HEK293 (cell line): ENCODE results near the gene DIPK1C.
A peak's percentile ranks its signal among the peaks of the same experiment; 100 is the strongest.

Source experiments
- CTCF ChIA-PET: fragments of 350-600 bp; formaldehyde crosslinking; extraction: SDS; loops from one replicate; lab custom pipeline; 2021; ENCODE audit warnings: antibody characterized with exemption; lab: Yijun Ruan, JAX
- POLR2A ChIA-PET: fragments of 300-600 bp; formaldehyde crosslinking; extraction: SDS; loops from one replicate; lab custom pipeline; 2020; ENCODE audit warnings: antibody characterized with exemption, inconsistent platforms; lab: Yijun Ruan, JAX
- H3K27ac ChIP-seq: fragments of 200-500 bp; sonication (Bioruptor generic); 2 replicates; pipeline ENCODE4 v1.5.1; 2014; ENCODE audit warnings: low read depth, low read length, control low read depth, inconsistent platforms; ENCODE audit errors: extremely low read depth
- H3K36me3 ChIP-seq, 2 experiments: fragments of 200-500 bp in 1 of 2; sonication (Bioruptor generic) in 1 of 2; 1 replicate in 1 of 2; 2 replicates in 1 of 2; pipeline ENCODE4 v1.5.1; 2014 to 2017; ENCODE audit warnings: inconsistent platforms in 2 of 2, low read length in 2 of 2; ENCODE audit not compliant: control insufficient read depth in 2 of 2, insufficient read depth in 1 of 2
- H3K4me1 ChIP-seq: fragments of 200-500 bp; sonication (Bioruptor generic); 2 replicates; pipeline ENCODE4 v1.5.1; 2014; ENCODE audit warnings: mild to moderate bottlenecking, low read length, inconsistent platforms; ENCODE audit not compliant: control insufficient read depth, insufficient read depth
- H3K4me3 ChIP-seq: 2 replicates; pipeline ENCODE4 v1.5.1; 2011; ENCODE audit warnings: low read depth, mild to moderate bottlenecking, control low read depth, low read length, moderate library complexity
- H3K9me3 ChIP-seq: fragments of 200-500 bp; sonication (Bioruptor generic); 2 replicates; pipeline ENCODE4 v1.5.1; 2014; ENCODE audit warnings: low read depth, low read length, inconsistent platforms; ENCODE audit not compliant: control insufficient read depth, insufficient read depth
- GLIS2 ChIP-seq: fragments of 450-650 bp; formaldehyde crosslinking; IDR thresholded peaks from 2 replicates; pipeline ENCODE4 v1.5.1; 2016; ENCODE audit warnings: missing biosample characterization, missing genetic modification characterization
- IKZF3 ChIP-seq: fragments of 450-650 bp; IDR thresholded peaks from 2 replicates; pipeline ENCODE4 v1.5.0; 2018; ENCODE audit warnings: missing biosample characterization, mild to moderate bottlenecking, missing genetic modification characterization, moderate library complexity
- OSR2 ChIP-seq: fragments of 450-650 bp; formaldehyde crosslinking; IDR thresholded peaks from 2 replicates; pipeline ENCODE4 v1.5.1; 2016; ENCODE audit warnings: missing biosample characterization, missing genetic modification characterization
- SCRT1 ChIP-seq: fragments of 450-650 bp; formaldehyde crosslinking; IDR thresholded peaks from 2 replicates; pipeline ENCODE4 v1.5.1; 2016; ENCODE audit warnings: missing biosample characterization, missing genetic modification characterization, borderline replicate concordance
- ZBTB20 ChIP-seq: fragments of 450-650 bp; formaldehyde crosslinking; IDR thresholded peaks from 2 replicates; pipeline ENCODE4 v1.5.1; 2016; ENCODE audit warnings: missing biosample characterization, missing genetic modification characterization
- ZNF132 ChIP-seq: fragments of 450-650 bp; formaldehyde crosslinking; IDR thresholded peaks from 2 replicates; pipeline ENCODE4 v1.5.1; 2017; ENCODE audit warnings: missing biosample characterization, missing genetic modification characterization, borderline replicate concordance
- ZNF23 ChIP-seq: fragments of 450-650 bp; formaldehyde crosslinking; IDR thresholded peaks from 2 replicates; pipeline ENCODE4 v1.5.1; 2016; ENCODE audit warnings: missing biosample characterization, missing genetic modification characterization, borderline replicate concordance
- ZNF24 ChIP-seq: fragments of 450-650 bp; formaldehyde crosslinking; IDR thresholded peaks from 2 replicates; pipeline ENCODE4 v1.5.1; 2016; ENCODE audit warnings: missing biosample characterization, missing genetic modification characterization
- ZNF335 ChIP-seq: fragments of 450-650 bp; formaldehyde crosslinking; conservative IDR thresholded peaks from 2 replicates; pipeline ENCODE4 v1.5.1; 2016; ENCODE audit warnings: missing biosample characterization, missing genetic modification characterization
- ZNF37A ChIP-seq: fragments of 450-650 bp; IDR thresholded peaks from 2 replicates; pipeline ENCODE4 v1.5.1; 2018; ENCODE audit warnings: missing biosample characterization, missing genetic modification characterization
- ZNF394 ChIP-seq: fragments of 450-650 bp; formaldehyde crosslinking; IDR thresholded peaks from 2 replicates; pipeline ENCODE4 v1.5.1; 2016; ENCODE audit warnings: missing biosample characterization, missing genetic modification characterization, mild to moderate bottlenecking, moderate library complexity, borderline replicate concordance
- ZNF426 ChIP-seq: fragments of 450-650 bp; formaldehyde crosslinking; IDR thresholded peaks from 2 replicates; pipeline ENCODE4 v1.5.1; 2017; ENCODE audit warnings: missing biosample characterization, missing genetic modification characterization, mild to moderate bottlenecking, inconsistent platforms, moderate library complexity
- ZNF48 ChIP-seq: fragments of 450-650 bp; formaldehyde crosslinking; IDR thresholded peaks from 2 replicates; pipeline ENCODE4 v1.5.1; 2016; ENCODE audit warnings: missing biosample characterization, missing genetic modification characterization
- ZNF670 ChIP-seq: fragments of 450-650 bp; formaldehyde crosslinking; IDR thresholded peaks from 2 replicates; pipeline ENCODE4 v1.5.1; 2016; ENCODE audit warnings: missing biosample characterization, missing genetic modification characterization, low read depth
- ZNF776 ChIP-seq: fragments of 450-650 bp; formaldehyde crosslinking; IDR thresholded peaks from 2 replicates; pipeline ENCODE4 v1.5.0; 2017; ENCODE audit warnings: missing biosample characterization, missing genetic modification characterization, borderline replicate concordance
- ZNF777 ChIP-seq: fragments of 450-650 bp; formaldehyde crosslinking; IDR thresholded peaks from 2 replicates; pipeline ENCODE4 v1.5.1; 2017; ENCODE audit warnings: missing biosample characterization, missing genetic modification characterization, borderline replicate concordance
- ZNF792 ChIP-seq: fragments of 450-650 bp; formaldehyde crosslinking; IDR thresholded peaks from 2 replicates; pipeline ENCODE4 v1.5.1; 2016; ENCODE audit warnings: missing biosample characterization, missing genetic modification characterization
- TF ChIP-seq, protein P1 (sequence below): fragments of 450-650 bp; formaldehyde crosslinking; conservative IDR thresholded peaks from 2 replicates; pipeline ENCODE4 v1.5.1; 2016; ENCODE audit warnings: low read depth, missing biosample characterization, missing genetic modification characterization
- TF ChIP-seq, protein P2 (sequence below): fragments of 450-650 bp; formaldehyde crosslinking; IDR thresholded peaks from 2 replicates; pipeline ENCODE4 v1.5.1; 2016; ENCODE audit warnings: missing biosample characterization, missing genetic modification characterization
- TF ChIP-seq, protein P3 (sequence below): fragments of 450-650 bp; formaldehyde crosslinking; IDR thresholded peaks from 2 replicates; pipeline ENCODE4 v1.5.1; 2017; ENCODE audit warnings: missing biosample characterization, missing genetic modification characterization
- TF ChIP-seq, protein P4 (sequence below): fragments of 450-650 bp; formaldehyde crosslinking; optimal IDR thresholded peaks from 2 replicates; pipeline ENCODE3; 2016; ENCODE audit warnings: missing biosample characterization, mild to moderate bottlenecking, missing genetic modification characterization

The DIPK1C gene

DNA sequence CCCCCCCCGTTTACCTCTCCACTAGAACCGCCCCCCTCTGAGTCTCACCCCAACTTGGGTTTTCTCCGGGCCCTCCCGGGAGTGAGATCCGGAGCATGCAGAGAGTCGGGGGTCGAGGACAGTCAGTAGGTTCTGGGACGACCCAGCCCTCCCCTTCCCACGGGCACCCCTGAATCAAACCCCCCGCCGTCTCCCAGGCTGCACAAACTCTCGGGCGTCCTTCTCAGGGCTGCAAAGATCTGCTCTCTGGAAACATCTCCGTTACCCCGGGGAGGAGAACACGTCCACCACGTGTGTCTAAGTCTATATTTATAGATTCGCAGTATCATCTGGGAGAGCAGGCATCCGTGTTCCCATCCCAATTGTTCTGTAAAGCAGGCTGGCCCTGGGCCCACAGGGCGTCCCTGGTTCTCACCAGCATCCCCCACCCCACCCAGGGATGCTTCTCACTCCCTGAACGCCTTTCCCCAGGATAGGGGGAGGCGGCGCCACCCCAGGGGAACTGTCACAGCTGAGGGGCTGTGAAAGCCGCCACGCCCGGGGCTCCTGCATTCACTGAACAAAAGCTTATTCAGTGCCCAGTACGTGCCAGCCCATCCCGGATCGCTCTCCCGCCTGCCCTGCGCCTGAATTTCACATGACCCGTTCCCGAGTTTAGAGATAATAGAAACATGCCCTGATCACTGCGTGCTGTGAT lies 765 bp upstream of the DIPK1C start:
- POLR2A ChIA-PET: no interaction called here
- H3K9me3 ChIP-seq: no peaks in the 10 kb centered on the region; the same call in 1 of the 2 replicates
- CTCF ChIA-PET: no interaction called here
- H3K27ac ChIP-seq: no peak overlapping the region
- no peaks in the 10 kb centered on the region for H3K36me3 ChIP-seq
- H3K4me1 ChIP-seq: no peaks in the 10 kb centered on the region
- H3K4me3 ChIP-seq: no peak overlapping the region
- TF ChIP-seq, protein P1, sequence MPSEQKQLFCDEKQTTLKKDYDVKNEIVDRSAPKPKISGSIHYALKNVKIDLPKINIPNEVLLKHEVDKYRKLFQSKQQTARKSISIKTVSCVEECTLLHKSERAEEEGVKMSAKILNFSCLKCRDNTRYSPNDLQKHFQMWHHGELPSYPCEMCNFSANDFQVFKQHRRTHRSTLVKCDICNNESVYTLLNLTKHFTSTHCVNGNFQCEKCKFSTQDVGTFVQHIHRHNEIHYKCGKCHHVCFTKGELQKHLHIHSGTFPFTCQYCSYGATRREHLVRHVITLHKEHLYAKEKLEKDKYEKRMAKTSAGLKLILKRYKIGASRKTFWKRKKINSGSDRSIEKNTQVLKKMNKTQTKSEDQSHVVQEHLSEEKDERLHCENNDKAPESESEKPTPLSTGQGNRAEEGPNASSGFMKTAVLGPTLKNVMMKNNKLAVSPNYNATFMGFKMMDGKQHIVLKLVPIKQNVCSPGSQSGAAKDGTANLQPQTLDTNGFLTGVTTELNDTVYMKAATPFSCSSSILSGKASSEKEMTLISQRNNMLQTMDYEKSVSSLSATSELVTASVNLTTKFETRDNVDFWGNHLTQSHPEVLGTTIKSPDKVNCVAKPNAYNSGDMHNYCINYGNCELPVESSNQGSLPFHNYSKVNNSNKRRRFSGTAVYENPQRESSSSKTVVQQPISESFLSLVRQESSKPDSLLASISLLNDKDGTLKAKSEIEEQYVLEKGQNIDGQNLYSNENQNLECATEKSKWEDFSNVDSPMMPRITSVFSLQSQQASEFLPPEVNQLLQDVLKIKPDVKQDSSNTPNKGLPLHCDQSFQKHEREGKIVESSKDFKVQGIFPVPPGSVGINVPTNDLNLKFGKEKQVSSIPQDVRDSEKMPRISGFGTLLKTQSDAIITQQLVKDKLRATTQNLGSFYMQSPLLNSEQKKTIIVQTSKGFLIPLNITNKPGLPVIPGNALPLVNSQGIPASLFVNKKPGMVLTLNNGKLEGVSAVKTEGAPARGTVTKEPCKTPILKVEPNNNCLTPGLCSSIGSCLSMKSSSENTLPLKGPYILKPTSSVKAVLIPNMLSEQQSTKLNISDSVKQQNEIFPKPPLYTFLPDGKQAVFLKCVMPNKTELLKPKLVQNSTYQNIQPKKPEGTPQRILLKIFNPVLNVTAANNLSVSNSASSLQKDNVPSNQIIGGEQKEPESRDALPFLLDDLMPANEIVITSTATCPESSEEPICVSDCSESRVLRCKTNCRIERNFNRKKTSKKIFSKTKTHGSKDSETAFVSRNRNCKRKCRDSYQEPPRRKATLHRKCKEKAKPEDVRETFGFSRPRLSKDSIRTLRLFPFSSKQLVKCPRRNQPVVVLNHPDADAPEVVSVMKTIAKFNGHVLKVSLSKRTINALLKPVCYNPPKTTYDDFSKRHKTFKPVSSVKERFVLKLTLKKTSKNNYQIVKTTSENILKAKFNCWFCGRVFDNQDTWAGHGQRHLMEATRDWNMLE (tag by site-specific recombination): no peak
- TF ChIP-seq ZNF670 (tag by site-specific recombination): no peak
- no peak for TF ChIP-seq ZNF776 (tag by site-specific recombination)
- TF ChIP-seq ZNF23: no peak
- TF ChIP-seq, protein P2, sequence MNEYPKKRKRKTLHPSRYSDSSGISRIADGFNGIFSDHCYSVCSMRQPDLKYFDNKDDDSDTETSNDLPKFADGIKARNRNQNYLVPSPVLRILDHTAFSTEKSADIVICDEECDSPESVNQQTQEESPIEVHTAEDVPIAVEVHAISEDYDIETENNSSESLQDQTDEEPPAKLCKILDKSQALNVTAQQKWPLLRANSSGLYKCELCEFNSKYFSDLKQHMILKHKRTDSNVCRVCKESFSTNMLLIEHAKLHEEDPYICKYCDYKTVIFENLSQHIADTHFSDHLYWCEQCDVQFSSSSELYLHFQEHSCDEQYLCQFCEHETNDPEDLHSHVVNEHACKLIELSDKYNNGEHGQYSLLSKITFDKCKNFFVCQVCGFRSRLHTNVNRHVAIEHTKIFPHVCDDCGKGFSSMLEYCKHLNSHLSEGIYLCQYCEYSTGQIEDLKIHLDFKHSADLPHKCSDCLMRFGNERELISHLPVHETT (tag by site-specific recombination): no peak
- TF ChIP-seq IKZF3: no peak
- TF ChIP-seq ZNF426: no peak
- TF ChIP-seq ZNF394 (tag by site-specific recombination): no peak
- no peak for TF ChIP-seq SCRT1 (tag by site-specific recombination)
- TF ChIP-seq ZNF792 (tag by site-specific recombination): no peak
- TF ChIP-seq, protein P3, sequence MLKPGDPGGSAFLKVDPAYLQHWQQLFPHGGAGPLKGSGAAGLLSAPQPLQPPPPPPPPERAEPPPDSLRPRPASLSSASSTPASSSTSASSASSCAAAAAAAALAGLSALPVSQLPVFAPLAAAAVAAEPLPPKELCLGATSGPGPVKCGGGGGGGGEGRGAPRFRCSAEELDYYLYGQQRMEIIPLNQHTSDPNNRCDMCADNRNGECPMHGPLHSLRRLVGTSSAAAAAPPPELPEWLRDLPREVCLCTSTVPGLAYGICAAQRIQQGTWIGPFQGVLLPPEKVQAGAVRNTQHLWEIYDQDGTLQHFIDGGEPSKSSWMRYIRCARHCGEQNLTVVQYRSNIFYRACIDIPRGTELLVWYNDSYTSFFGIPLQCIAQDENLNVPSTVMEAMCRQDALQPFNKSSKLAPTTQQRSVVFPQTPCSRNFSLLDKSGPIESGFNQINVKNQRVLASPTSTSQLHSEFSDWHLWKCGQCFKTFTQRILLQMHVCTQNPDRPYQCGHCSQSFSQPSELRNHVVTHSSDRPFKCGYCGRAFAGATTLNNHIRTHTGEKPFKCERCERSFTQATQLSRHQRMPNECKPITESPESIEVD (tag by site-specific recombination): no peak
- no peak for TF ChIP-seq ZNF777
- no peak for TF ChIP-seq ZNF48
- no peak for TF ChIP-seq ZNF132 (tag by site-specific recombination)

DNA sequence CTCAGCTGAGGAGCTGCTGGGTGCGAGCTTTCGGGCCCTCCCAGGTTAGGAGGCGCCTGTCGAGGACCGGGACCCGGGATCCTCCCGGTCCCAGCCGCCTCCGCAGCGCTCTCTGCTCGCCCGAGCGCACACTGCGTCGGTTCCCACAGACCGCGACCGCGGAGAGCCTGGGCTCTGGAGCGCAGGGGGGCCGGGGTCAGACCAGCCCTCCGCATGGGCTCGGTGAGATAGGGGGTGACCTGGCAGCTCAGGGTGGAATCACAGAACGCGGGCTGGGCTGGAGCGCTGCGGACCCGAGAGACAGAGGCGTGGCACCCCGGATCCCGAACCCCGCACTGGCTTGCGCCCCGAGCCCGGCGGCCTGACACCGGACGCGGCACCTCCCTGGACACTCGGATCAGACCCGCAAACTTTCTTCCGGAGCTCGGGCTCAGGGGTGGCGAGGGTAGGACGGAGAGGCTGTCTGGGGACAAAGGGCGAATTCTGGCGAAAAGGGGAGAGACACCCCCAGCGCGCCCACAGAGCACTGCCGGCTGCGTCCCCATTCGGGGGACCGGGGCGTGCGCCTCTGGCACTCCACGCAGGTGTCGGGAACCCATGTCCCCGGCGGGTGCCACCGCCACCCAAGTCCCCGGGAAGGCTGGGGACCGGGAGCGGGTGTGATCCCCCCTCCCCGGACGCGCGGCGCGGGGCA lies 612 bp downstream of the DIPK1C start:
- Histone ChIP-seq H3K4me3 (peak overlapping the region; percentile 31), H3K36me3 (no peaks in the 10 kb centered on the region), H3K27ac (no peak overlapping the region), H3K4me1 (no peaks in the 10 kb centered on the region), H3K9me3 (no peaks in the 10 kb centered on the region)
- CTCF ChIA-PET: interaction anchor here (0.6 to 1.3 kb wide), 2 partner anchors 20 to 94 kb away, joined by 3 to 4 read pairs; no protein-coding TSS in a partner anchor
- POLR2A ChIA-PET: no interaction called here
- TF ChIP-seq OSR2: no peak
- TF ChIP-seq ZNF335 (tag by site-specific recombination): peak; percentile 85
- TF ChIP-seq, protein P4, sequence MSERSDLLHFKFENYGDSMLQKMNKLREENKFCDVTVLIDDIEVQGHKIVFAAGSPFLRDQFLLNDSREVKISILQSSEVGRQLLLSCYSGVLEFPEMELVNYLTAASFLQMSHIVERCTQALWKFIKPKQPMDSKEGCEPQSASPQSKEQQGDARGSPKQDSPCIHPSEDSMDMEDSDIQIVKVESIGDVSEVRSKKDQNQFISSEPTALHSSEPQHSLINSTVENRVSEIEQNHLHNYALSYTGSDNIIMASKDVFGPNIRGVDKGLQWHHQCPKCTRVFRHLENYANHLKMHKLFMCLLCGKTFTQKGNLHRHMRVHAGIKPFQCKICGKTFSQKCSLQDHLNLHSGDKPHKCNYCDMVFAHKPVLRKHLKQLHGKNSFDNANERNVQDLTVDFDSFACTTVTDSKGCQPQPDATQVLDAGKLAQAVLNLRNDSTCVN (tag by site-specific recombination): peak; percentile 73
- peak; percentile 18; the same call in 1 of the 2 replicates for TF ChIP-seq ZBTB20 (tag by site-specific recombination)
- no peak for TF ChIP-seq ZNF24 (tag by site-specific recombination)
- no peak for TF ChIP-seq SCRT1 (tag by site-specific recombination)
- TF ChIP-seq GLIS2 (tag by site-specific recombination): 0 out of 2 replicates have a peak, but pooled peaks have one; percentile 52
- 0 out of 2 replicates have a peak, but pooled peaks have one; percentile 33 for TF ChIP-seq ZNF777
- TF ChIP-seq ZNF37A (tag by site-specific recombination): no peak
